ENCODE results near the gene SERBP1. TPM values are rescaled to one million over a fixed set of nuclear protein-coding genes. Genes with fewer than 3 reads are reported as not detected.

The SERBP1 gene
- total RNA-seq, 1 experiment from 2014 or later, result 372 TPM

DNA sequence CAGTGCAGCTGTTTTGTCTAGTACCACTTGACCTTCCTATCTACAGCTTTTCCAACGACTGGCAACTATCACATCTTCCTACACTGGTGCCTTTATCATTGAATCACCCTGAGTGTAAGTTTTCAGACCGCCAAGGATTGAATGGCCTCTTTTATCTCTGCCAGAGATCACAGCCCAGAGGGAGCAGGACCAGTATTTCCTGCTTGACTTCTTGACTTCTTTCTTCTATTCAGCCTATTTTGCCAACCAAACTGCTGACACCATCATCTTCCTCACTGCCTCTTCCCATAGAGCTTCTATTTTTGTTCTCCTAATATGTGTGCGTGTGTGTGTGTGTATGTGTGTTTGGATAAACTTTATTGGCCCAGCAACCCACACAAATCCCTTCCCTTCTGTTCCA, 53.8 kb downstream of the SERBP1 start:
- no peaks in the 10 kb centered on the region for H3K27me3 ChIP-seq (ENCODE audit: control insufficient read depth, insufficient read depth, low read length)
- no peaks in the 10 kb centered on the region for H3K36me3 ChIP-seq (replicated peaks; ENCODE audit: control insufficient read depth, insufficient read depth, low read length)
- DNase-seq, result no peak
- no peak overlapping the region for H3K4me3 ChIP-seq (ENCODE audit: insufficient read depth, low read depth, low read length)

DNA sequence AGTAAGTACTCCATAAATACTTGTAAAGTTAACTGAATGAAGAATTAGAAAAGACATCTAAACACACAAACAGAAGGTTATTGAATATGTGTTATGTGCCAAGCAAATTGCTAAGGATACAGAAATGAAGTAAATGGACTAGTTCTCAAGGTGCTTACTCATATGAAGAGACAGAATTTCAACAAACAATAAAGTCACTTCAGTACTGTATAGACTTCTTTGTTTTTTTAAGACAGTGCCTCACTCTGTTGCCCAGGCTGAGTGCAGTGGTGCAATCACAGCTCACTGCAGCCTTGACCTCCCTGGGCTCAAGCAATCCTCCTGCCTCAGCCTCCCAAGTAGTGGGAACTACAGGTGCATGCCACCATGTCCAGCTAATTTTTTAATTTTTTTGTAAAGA, 57.3 kb downstream of the SERBP1 start:
- no peaks in the 10 kb centered on the region for H3K36me3 ChIP-seq (replicated peaks; ENCODE audit: control insufficient read depth, insufficient read depth, low read length)
- DNase-seq, result no peak
- H3K27me3 ChIP-seq (ENCODE audit: control insufficient read depth, insufficient read depth, low read length), result no peaks in the 10 kb centered on the region
- H3K4me3 ChIP-seq (ENCODE audit: insufficient read depth, low read depth, low read length), result no peak overlapping the region

DNA sequence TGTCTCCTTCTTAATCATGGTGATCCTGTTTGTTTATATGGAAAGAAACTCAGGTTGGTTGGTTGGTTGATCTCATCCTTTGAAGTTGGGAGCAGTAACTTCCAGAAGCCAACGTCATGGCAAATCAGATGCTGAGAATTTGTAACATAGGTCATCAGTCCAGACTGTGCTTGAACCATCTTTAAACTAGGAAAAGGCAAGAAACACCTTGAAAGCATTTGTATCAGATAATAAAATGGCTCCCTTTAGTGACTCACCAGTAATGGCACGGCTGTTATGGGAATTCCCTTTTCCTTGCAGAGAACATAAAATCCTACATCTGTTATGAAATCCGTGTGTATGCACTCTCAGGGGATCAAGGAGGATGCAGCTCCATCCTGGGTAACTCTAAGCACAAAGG, 58.1 kb downstream of the SERBP1 start:
- no peaks in the 10 kb centered on the region for H3K27me3 ChIP-seq (ENCODE audit: control insufficient read depth, insufficient read depth, low read length)
- H3K36me3 ChIP-seq (replicated peaks; ENCODE audit: control insufficient read depth, insufficient read depth, low read length), result no peaks in the 10 kb centered on the region
- DNase-seq, result no peak
- no peak overlapping the region for H3K4me3 ChIP-seq (ENCODE audit: insufficient read depth, low read depth, low read length)

DNA sequence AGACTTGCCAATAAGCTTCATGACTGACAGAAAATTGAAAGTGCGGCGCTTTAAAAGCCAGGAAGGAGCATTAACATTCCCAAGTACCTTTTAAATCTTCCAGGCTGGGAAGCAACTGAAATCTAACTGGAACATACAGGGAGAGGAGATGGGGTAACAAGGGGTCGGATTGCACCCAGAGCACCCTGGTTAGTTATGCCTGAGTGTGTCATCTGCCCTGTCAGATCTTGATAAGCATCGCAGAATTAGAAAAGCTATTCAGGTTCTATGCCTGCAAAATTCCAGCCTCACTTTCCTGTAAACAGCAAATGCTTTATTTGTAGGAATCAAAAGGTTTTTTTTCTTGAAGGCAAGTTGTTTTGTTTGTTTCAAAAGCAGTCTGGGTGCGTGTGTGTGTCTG, 58.5 kb downstream of the SERBP1 start:
- no peak overlapping the region for H3K4me3 ChIP-seq (ENCODE audit: insufficient read depth, low read depth, low read length)
- DNase-seq, result no peak
- H3K36me3 ChIP-seq (replicated peaks; ENCODE audit: control insufficient read depth, insufficient read depth, low read length), result no peaks in the 10 kb centered on the region
- no peaks in the 10 kb centered on the region for H3K27me3 ChIP-seq (ENCODE audit: control insufficient read depth, insufficient read depth, low read length)

DNA sequence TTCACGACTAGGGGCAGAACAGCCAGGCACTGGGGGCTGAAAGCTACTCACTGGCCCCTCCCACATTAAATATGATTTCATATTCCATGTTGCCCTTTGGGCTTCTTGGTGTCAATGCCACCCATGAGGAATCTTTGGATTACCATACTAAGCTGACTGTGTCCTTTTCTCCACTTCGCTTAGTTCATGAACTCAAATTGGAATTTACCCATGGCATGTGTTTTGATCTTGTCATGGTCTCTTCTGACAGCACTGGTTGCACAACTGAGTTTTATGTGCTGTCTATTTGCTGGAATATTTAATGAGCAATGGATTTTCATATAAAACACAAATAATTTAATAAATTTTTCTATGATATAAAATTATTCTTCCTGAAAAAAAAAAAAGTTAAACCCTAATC, 59.2 kb downstream of the SERBP1 start:
- no peak for DNase-seq

DNA sequence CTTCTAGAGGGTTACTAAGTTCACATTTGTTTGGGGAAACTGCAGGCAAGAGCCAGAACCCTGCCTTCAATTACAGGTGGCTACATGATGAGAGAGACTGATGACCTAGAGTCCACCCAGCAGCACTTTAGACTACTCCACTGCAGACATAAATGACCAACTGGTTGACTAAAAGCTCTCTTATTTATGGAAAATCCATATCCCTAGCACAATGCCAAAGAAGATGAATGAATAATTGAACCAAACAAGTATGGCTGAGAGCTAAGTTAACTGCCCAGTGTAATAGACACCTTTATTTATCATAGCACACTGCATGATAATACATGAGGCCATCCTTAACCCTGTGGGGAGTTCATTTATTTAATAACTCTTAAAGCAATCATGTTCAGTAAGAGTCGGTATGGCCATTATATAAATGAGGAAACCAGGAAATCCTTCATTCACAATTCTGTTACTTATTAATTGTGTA, 62.1 kb downstream of the SERBP1 start:
- no peaks in the 10 kb centered on the region for H3K27me3 ChIP-seq (ENCODE audit: control insufficient read depth, insufficient read depth, low read length)
- no peak for DNase-seq
- H3K36me3 ChIP-seq (replicated peaks; ENCODE audit: control insufficient read depth, insufficient read depth, low read length), result no peaks in the 10 kb centered on the region
- H3K4me3 ChIP-seq (ENCODE audit: insufficient read depth, low read depth, low read length), result no peak overlapping the region

More for the DNA sequence above, 59.2 kb downstream of the SERBP1 start:
- H3K27me3 ChIP-seq (ENCODE audit: control insufficient read depth, insufficient read depth, low read length), result no peaks in the 10 kb centered on the region
- H3K4me3 ChIP-seq (ENCODE audit: insufficient read depth, low read depth, low read length), result no peak overlapping the region
- no peaks in the 10 kb centered on the region for H3K36me3 ChIP-seq (replicated peaks; ENCODE audit: control insufficient read depth, insufficient read depth, low read length)

DNA sequence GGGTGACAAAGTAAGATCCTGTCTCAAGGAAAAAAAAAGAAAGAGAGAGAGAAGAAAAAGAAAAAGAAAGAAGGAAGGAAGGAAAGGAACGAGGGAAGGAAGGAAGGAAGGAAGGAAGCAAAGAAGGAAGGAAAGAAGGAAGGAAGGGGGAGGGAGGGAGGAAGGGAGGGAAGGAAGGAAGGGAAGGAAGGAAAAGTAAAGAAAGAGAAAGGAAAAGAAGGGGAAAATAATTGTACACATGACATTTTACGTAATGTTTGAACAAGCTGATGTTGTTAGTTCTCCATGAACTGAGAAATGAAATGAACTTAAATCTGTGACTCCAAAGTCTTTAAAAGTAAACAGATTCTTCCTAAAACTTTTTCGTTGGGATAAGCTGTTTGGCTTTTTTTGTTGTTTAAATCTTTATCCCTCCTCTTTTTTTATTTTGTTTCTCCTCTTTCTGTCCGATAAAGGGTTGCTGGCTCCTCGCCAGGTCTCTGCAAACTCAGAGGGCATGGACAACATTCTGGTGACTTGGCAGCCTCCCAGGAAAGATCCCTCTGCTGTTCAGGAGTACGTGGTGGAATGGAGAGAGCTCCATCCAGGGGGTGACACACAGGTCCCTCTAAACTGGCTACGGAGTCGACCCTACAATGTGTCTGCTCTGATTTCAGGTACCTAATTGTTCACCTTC, 62.7 kb downstream of the SERBP1 start:
- no peak for DNase-seq
- Histone ChIP-seq H3K4me3 (ENCODE audit: insufficient read depth, low read depth, low read length) (no peak overlapping the region), H3K27me3 (ENCODE audit: control insufficient read depth, insufficient read depth, low read length) (no peaks in the 10 kb centered on the region), H3K36me3 (replicated peaks; ENCODE audit: control insufficient read depth, insufficient read depth, low read length) (no peaks in the 10 kb centered on the region)

DNA sequence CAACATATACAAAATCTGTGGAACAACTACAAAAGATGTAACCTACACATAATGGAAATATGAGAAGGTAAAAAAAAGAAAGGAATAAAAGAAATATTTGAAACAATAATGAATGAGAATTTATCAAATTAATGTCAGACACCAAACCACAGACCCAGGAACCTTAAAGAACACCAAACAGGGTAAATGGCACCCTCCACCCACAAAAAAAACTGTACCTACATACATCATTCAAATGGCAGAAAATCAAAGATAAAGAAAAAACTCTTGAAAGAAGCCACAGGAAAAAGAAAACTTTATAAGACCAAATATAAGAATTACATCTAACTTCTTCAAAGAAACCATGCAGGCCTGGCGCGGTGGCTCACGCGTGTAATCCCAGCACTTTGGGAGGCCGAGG, 68.6 kb downstream of the SERBP1 start:
- no peak for DNase-seq
- Histone ChIP-seq H3K27me3 (ENCODE audit: control insufficient read depth, insufficient read depth, low read length) (no peaks in the 10 kb centered on the region), H3K4me3 (ENCODE audit: insufficient read depth, low read depth, low read length) (no peak overlapping the region), H3K36me3 (replicated peaks; ENCODE audit: control insufficient read depth, insufficient read depth, low read length) (no peaks in the 10 kb centered on the region)

DNA sequence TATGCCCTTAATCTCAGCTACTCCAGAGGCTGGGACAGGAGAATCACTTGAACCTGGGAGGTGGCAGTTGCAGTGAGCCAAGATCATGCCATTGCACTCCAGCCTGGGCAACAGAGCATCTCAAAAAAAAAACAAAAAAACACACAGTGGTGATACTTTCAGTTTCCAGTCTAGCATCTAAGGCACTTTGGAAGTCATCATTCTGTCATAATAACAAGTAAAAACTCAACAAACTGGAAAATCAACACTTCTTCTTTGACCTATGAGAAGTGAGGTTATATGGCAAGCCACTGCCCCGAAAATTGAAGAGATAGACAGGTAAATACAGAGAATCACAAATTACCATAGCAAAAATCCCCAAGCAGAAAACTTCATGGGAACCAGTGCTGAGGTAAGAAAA, 70.6 kb downstream of the SERBP1 start:
- no peak overlapping the region for H3K4me3 ChIP-seq (ENCODE audit: insufficient read depth, low read depth, low read length)
- no peak for DNase-seq
- H3K27me3 ChIP-seq (ENCODE audit: control insufficient read depth, insufficient read depth, low read length), result no peaks in the 10 kb centered on the region
- H3K36me3 ChIP-seq (replicated peaks; ENCODE audit: control insufficient read depth, insufficient read depth, low read length), result no peaks in the 10 kb centered on the region

Other genes with a start within 250 kb of the SERBP1 start
- 0.45 and 1.4 TPM in 2 replicates for gene IL12RB2, start 122.5 kb downstream of the SERBP1 start, total RNA-seq (2014; rRNA removed; shearing (Covaris generic))